Spleen (tissue), 7 donors: ENCODE results near the gene MT1X.

Experiments
- POLR2A ChIP-seq, 3 donors: fragments of 450-650 bp; IDR thresholded peaks; one replicate each; pipeline ENCODE4 v1.5.1; 2017; ENCODE audit warnings: antibody characterized with exemption in 3 of 3, mild to moderate bottlenecking in 1 of 3
- POLR2AphosphoS5 ChIP-seq, 3 donors: sonication (generic); formaldehyde crosslinking; IDR thresholded peaks; one replicate each; pipeline ENCODE4 v1.5.1; 2017; ENCODE audit warnings: antibody characterized with exemption in 3 of 3
- TF ChIP-seq, protein P1 (sequence below), 11 experiments: fragments of 200-600 bp in 7 of 11; fragments of 450-650 bp in 4 of 11; sonication (generic) in 4 of 11; IDR thresholded peaks in 8 of 11; conservative IDR thresholded peaks in 3 of 11; 1 replicate in 7 of 11; 2 replicates in 4 of 11; pipeline versions ENCODE4 v1.4.0 to v1.8.0; 2016 to 2021; ENCODE audit warnings: antibody characterized with exemption in 11 of 11, inconsistent platforms in 4 of 11, mild to moderate bottlenecking in 1 of 11
- donor health status: DM: no; HTN: no; CAD: no; lungs with moderate emphysema.
- donor health status: DM: no; HTN: no; CAD: no.
- donor health status: DM: no; HTN: no; CAD: no.

- TF ChIP-seq, protein P1, sequence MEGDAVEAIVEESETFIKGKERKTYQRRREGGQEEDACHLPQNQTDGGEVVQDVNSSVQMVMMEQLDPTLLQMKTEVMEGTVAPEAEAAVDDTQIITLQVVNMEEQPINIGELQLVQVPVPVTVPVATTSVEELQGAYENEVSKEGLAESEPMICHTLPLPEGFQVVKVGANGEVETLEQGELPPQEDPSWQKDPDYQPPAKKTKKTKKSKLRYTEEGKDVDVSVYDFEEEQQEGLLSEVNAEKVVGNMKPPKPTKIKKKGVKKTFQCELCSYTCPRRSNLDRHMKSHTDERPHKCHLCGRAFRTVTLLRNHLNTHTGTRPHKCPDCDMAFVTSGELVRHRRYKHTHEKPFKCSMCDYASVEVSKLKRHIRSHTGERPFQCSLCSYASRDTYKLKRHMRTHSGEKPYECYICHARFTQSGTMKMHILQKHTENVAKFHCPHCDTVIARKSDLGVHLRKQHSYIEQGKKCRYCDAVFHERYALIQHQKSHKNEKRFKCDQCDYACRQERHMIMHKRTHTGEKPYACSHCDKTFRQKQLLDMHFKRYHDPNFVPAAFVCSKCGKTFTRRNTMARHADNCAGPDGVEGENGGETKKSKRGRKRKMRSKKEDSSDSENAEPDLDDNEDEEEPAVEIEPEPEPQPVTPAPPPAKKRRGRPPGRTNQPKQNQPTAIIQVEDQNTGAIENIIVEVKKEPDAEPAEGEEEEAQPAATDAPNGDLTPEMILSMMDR (IDR thresholded peaks at IDR 0.05 in 8 of 11, conservative IDR thresholded peaks at IDR 0.05 in 3 of 11), result no peak
- TF ChIP-seq POLR2AphosphoS5 (IDR thresholded peaks at IDR 0.05) (no peak), POLR2A (IDR thresholded peaks at IDR 0.05) (no peak)
These were observed 6.9 kb downstream of the MT1X start for GRCh38 chr16:56689171-56689570.
